Stimulated activated CD8-positive, alpha-beta memory T cell treated with anti-CD3 and anti-CD28 coated beads, Interleukin-15, amount 100 ng/mL, for 1 hour (primary cell): ENCODE data around the gene GRIN1.
"Not testable (repeated sequence)": the region's sequence is repeated elsewhere in the genome, so short reads cannot be mapped to it uniquely, and the experiment has no call there.

ENCODE experiments used
- DNase-seq: peaks from one replicate; pipeline ENCODE4 v3.0.0-alpha.2; 2020; ENCODE audit warnings: low read depth

The GRIN1 gene

DNA sequence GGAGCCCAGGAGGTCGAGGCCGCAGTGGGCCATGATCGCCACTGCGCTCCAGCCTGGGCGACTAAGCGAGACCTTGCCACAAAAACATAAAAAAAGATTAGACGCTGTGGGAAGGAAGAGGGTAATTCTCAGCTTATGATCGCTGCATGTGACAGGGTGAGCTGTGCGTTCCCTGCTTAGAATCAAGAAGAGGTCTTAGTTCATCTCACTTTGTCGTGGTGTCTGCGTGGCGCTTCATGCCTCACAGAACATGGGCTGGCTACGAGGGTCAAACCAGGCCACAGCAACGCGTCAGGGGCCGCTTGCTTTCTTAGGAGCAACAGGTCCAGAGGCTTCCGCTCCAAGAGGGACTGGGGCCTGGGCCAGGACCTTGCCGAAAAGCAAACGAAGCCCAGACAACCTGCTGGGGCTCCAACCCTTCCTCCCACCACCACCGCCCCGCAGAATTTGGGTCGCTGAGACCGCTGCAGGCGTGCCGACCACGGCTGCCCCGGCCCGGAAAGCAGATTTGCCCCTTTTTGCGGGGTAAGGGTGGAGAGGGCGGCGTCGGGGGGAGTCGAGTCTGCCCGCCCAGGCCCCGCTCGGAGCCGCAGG is 10.0 kb upstream of the GRIN1 start:
- no peak for DNase-seq

DNA sequence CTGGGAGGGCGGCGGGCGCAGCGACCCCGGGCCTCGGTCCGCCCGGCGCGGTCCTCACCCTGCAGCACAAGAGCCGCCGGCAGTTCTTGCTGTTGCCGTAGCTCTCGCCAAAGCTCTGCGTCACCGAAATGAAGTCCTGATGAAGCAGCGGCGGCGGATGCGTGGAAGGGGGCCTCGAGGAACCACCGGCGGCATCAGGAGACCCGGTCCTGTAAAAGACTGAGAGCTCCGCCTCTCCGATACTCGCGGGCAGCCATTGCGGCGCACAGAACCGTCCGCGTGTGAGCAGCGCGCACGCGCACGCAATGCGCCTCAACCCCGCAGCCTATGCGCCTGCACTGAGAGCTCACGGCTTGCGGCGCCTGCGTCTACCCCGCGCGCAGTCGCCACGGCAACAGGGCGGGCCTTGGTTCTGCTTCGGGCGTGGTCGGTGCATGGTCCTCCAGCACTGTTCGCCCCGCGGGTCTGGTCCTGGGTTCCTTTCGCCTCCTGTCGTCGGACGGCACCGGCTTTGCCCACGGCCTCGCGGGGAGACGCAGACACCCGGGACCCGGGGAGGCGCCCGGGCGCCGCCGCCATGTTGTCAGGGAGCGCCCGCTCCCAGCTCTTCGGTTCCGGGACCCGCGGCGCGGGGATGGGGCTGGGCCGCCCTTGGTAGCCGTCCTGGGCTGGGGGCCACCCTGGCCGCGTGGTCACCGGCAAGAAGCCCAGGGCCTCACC is 9.3 kb upstream of the GRIN1 start:
- peak; percentile 70 for DNase-seq

DNA sequence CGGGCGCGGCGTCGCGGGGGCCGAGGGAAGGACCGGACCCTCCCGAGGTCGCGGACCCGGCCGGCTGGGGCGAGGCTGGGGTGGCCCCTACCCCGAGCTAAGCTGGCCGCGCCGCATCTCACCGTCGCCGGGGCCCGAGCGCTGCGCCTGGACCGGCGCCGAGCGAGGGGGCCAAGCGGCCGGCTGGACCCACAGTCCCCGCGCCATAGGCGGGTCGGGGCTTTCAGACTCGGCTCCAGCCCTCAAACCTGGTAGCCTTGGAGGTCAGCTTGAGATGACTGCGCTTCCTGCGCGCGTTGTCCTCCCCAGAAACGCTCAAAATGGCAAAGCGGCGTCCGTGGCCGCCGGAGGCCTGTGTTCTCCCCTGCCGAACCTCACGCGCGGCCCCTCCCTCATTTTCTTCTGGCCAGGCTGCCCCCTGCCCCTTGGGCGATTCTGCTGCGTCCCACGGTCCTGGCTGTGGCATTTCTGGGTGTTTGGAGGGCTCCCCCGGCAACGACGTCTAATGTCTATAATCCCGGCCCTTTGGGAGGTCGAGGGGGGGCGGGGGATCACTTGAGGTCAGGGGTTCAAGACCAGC is 8.7 kb upstream of the GRIN1 start:
- no peak for DNase-seq

DNA sequence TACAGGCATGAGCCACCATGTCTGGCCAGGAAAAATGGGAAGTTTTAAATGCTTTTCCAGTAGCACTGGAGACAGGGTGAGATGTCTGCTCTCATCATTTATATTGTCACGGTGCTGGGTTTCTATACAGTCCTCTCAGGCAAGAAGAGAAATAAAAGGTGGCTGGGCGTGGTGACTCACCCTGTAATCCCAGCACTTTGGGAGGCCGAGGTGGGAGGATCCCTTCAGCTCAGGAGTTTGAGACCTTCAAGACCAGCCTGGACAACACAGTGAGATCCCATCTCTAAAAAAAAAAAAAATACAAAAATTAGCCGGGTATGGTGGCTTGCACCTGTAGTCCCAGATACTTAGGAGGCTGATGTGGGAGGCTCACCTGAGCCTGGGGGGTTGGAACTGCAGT is 4.8 kb upstream of the GRIN1 start:
- DNase-seq, result no peak

DNA sequence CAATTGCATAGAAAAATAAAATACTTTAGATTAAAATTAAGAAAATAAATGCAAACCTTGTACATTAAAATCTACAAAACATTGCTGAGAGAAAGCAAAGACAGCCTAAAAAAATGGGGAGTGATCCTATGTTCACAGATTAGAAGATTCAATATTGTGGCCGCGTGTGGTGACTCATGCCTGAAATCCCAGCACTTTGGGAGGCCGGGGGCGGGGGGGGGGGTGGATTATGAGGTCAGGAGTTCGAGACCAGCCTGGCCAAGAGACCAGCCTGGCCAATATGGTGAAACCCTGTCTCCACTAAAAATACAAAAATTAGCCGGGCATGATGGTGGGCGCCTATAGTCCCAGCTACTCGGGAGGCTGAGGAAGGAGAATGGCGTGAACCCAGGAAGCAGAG is 3.8 kb upstream of the GRIN1 start:
- DNase-seq, result not testable (repeated sequence)

DNA sequence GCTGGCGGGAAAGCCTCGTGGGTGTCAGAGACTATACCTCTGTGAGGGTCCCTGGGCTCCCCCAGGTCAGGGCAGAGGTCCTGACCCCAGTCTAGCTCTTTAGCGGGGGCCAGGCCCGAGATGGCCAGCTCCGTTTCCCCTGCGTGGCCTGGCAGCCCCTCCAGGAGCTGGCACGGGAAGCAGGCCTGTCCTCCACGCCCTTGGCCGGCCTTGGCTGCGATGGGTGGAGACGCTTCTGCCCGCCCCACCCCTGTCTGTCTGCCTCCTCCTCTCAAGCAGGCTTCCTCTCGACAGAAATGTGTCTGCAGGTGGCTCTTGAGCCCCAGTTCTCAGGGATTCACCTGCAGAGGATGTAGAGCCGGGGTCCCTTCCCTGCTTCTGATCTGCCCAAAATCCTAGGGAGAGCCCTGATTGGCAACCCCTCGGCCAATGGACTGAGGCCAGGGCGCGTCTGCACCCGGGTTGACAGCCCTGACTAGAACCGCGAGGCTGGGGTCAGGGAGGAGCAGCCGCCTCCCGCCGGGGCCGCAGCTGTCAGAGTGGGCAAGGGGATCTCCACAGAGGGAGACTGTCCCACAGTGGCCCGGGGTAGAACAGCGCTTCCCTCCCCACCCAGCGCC is 2.6 kb upstream of the GRIN1 start:
- no peak for DNase-seq

DNA sequence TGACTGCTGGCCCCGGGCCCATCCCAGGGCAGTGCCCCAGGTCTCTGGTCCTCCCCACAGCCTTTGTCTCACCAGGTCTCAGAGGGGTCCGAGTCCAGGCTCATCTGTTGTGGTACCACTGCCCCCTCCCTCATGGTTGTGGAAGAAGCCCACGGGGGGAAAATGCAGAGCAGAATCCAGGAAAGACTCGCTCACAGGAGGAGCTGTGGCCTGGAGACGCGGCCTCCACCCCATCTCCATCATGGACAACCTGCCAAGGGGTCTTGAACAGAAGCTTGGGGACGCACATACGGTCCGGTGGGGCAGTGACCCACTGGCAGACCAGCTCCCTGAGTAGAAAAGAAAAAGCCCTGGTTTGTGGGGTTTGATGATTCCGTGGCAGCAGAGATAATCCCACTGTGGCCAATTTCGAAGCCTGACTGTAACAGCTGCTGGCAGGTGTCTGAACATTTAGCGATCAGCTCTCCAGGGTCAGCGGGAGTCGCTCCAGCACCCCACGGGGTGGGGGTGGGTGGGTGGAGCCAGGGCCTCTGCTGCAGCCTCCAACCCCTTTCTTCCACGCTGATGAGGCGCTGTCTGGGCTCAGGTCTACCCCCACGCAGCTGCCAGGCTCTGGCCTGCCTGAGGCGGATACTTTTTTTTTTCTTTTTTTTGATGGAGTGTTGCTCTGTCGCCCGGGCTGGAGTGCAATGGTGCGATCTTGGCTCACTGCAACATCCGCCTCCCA is 1.9 kb upstream of the GRIN1 start:
- DNase-seq, result no peak

DNA sequence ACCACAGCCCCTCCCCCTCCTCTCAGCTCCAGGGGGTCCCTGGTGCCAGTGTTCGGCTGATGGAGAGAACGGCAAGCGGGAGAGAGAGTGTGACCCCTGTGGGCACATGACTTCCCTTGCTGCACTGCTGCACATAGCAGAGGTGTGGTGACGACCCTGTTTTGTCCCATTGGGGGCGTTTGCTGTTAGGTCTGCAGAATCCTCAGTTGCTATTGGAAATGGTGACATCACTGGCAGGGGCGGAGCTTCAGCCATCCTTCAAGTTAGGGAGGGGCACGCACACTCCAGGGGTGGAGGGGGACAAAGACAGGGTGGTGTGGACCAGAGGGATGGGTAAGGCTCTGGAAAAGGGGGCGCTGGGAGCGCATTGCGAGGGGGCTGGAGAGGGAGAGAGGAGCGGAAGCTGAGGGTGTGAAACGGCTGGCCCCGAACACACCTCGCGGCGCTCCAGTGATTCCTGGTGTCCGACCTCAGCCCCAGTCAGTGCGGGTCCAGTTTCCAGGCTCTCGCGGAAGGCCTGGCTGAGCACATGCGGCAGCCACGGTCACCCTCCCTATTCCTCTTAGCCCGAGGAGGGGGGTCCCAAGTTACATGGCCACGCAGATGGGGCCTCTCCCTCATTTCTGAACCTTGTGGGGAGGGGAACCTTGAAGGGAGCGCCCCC is 764 bp upstream of the GRIN1 start:
- DNase-seq, result no peak

DNA sequence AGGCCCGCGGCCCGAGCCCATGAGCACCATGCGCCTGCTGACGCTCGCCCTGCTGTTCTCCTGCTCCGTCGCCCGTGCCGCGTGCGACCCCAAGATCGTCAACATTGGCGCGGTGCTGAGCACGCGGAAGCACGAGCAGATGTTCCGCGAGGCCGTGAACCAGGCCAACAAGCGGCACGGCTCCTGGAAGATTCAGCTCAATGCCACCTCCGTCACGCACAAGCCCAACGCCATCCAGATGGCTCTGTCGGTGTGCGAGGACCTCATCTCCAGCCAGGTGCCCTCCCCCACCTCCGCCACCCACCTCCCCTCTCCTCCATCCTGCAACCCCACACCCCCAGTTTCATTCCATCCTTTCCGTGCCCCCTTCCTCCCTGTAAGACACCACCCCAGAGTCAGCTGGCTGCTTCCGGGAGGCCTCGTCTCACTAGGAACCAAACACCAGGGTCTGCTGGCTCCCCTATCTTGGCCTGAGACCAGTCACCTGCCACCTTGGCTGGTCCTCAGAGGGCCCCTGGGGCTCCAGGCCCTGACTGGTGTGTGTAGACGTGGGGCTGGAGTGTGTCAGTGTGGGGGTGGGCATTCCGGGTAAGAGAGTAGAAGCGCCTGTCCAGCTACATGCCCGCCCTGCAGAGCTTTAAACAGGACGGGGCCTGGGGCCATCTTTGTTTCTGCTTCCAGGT is 655 bp downstream of the GRIN1 start:
- DNase-seq, result no peak

DNA sequence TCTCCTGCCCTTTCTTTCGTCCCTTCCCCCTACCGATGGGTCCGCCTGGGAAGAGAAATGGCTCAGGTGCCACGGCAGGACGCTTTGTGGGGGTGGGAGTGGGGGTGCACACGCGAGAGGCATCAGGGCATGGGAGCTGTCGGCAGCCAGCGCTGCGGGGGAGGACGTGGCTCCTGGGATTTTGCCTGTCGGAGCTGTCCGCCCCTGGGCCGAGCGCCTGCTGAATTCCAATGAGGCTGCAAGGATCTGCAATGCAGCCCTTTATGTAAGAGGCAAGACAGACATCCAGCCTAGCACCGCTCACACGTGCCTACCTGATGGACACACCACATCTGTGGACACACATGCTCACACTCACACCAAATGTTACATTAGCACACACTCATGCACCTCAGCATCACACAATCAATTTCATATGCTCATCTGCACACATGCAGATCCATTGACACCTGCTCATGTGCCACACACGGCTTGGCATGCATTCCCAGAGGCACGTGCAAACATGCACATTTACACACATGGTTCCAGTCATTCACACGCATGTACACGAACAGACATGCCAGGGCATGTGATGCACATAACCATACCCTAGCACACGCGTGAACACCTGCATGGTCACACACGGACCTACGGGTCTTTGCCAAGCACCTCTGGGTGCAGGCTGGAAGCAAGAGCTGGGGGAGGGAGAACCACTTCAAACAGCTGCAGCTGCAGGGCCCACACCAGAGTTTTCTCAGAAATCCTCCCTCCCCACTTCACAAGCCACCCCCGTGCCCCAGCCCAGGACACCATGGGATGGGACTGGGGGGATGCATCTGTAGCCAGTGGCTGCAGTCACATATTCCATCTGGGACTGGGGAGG is 1.4 kb downstream of the GRIN1 start:
- DNase-seq, result no peak

DNA sequence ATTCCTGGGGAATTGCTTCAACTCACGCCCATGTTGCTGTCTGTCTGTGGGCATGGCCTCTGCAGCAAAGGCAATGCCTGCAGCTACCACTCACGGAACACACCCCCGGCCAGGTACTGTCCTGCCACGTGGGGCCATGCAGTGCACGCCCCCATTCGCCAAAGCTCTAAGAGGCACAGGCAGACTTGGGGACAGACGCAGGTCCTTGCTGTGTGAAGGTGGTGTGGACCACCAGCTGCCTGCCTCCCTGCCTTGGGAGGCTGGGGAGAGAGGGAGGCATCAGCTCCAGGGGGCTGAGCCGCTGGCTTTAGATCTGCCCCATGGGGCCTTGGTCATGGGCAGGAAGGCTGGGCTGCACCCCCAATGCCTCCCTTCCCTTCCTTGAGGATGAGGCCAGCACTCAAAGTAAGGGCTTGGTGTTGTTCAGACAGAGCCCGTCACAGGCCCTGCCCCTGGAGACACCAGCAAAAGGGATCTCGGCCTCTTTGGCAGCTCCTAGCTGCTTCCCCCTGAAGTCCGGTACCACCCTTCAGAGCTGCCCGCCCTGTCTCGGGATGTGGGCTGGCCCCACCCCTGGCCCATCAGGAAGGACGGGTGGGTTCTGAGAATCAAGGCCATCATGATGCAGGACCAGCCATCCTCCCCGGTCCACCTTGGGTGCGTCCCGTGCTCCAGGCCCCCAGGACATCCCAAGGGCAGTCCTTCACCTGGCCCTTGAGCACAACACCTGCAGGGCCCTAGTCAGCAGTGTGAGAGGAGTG is 2.3 kb downstream of the GRIN1 start:
- DNase-seq, result no peak

DNA sequence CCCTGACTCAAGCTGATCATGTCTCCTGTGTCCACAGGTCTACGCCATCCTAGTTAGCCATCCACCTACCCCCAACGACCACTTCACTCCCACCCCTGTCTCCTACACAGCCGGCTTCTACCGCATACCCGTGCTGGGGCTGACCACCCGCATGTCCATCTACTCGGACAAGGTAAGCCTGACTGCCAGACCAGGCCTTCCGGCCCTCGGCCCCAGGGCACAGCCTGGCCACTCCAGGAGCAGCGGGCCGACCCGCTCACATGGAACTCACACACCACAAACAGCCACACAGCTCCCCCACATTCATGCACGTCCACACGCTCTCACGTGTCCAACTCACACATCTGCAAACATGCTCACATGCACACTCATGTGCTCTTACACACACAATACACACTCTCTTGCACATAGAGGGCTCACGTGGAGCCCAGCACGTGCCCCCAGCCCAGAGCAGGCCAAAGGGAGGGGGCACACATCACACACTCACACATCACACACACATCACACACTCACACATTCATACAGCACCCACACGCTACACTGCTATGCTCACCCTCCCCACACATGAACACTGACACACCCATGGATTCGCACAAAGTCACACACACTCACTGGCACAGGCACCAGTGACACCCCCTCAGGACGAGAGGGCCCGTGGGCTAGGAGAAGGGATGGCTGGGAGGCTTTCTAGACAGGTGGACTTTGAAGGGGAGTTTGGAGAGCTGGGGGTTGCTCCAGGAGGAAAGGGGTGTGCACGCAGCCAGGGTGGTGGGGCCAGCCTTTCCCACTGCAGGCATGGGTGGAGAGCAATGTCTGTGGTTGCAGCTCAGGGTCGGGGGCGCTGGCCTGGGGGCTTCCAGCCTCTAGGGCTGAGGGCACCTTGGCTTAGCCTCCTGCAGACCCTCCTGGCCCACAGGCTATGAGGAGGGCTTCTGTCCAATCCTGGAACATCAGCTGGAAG is 3.3 kb downstream of the GRIN1 start:
- DNase-seq, result no peak

DNA sequence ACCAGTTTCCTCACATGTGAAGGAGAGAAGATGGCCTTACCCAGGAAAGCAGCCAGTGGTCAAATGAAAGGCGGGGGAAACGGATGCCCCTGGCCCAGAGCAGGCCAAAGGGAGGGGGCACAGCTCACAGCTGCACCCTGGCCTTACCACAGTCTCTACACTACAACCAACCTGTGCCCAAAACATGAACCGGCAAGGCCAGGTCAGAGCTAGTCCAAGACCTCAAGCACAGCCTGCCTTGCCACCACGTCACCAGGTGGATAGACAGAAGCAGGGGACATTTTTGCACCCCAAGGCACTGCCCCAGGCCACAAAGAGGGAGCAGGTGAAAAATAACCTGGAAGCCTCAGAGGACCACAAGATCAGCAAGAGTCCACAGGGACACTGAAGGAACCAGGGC is 4.5 kb downstream of the GRIN1 start:
- DNase-seq, result no peak

DNA sequence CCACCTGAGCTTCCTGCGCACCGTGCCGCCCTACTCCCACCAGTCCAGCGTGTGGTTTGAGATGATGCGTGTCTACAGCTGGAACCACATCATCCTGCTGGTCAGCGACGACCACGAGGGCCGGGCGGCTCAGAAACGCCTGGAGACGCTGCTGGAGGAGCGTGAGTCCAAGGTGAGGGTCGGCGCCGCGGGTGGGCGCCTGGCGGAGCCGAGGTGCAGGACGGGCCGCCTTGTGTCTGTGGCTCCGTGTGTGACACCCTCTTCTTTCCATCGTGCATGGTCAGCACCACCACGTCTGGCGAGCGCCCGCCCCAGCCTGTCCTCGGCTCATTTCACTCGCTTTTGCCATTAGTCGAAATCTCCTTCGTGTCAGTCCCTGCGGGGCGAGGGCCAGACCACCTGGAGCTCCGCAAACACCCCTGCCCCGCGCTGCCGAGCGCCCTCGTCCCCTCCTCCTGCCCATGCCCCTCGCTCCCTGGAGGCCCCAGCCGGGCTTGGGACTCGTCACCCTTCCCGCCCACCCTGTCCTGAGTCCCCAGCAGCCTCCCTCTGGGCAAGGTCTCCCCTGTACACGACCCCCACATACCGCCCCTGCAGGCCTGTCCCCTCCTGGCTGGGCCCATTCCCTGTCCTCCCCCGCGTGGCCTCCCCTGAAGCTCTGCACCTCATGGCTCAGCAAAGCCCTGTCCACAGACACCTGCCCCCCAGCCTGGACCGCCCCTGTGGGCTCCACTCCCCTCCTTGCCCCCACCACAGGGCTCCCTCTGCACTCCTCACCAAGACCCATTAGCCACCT is 7.0 kb downstream of the GRIN1 start:
- DNase-seq, result no peak

DNA sequence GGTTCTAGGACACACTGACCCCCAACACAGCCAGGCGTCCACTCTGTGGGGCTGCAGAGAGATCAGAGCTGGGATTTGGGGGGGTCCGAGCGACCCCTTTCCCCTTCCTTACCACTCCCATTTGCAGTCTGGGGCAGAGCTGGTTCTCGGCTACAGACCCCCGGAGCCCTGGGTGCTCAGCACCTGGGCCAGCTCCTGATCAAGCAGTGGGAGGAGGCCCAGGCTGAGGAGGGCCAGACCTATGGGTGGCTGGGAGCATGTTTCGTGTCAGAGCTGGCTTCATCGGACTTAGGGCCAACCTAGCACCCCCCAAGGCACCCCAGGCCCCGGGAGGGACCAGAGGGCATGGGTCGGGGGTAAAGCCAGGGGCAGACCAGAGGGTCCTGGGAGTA is 7.6 kb downstream of the GRIN1 start:
- no peak for DNase-seq

DNA sequence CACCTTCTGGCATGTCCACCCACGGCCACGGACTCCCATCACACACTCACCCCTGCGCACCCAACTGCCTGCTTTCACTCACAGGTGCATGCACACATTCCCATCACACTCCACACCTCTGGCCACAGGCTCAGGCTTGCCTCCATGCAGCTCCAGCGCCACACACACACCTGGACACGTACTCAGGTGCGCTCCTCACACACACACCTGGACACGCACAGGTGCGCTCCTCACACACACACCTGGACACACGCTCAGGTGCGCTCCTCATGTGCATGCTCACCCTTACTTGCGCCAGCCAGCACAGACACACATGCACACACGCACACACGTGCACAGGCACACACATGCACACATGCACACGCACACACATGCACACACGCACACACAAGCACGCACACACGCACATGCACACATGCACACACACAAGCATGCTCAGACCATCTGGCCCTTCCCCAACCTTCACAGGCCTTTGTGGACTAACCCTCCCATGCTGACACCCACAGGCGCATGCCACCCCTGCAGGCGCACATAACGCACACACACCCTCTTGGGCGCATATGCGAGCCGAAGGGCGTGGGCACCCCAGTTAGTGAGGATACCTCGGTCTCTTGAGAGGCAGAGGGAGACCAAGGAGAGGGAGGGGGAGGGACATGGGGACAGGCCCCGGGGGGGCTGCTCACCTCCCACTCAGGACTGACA is 8.3 kb downstream of the GRIN1 start:
- no peak for DNase-seq

DNA sequence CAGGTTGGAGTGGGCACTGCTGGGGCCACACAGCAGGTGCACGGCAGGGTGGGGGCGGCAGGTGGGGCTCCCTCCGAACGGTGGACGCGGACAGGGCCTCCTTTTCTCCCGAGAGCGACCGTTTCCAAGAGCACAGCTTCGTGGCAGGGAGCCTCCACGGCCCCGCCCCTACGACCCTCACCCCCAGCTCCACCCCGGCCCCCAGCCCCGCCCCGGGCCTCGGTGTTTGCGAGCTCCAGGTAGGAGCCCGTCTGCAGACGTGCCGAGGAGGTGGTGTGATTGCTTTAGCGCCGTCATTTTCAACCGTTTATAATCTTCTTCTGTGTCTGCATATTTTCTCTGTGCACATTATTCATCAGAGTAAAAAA is 8.8 kb downstream of the GRIN1 start:
- no peak for DNase-seq
